Sigmoid colon (tissue), 7 donors: ENCODE results near the gene TGFB1I1. TPM values are rescaled to one million over a fixed set of nuclear protein-coding genes. Genes with fewer than 3 reads are reported as not detected.
"Not testable (repeated sequence)": the region's sequence is repeated elsewhere in the genome, so short reads cannot be mapped to it uniquely, and the experiment has no call there.

Source experiments
- DNase-seq: peaks from one replicate; pipeline ENCODE4 v3.0.0-alpha.2; 2019
- H3K27ac ChIP-seq, 4 donors: fragments of 200-600 bp; sonication (generic); one replicate each; pipeline ENCODE4 v1.5.1; 2016 to 2019; ENCODE audit warnings: mild to moderate bottlenecking in 1 of 4
- H3K27me3 ChIP-seq, 3 donors: fragments of 200-600 bp; sonication (generic); one replicate each; pipeline ENCODE4 v1.5.1; 2019; ENCODE audit warnings: mild to moderate bottlenecking in 1 of 3
- H3K36me3 ChIP-seq, 4 donors: fragments of 200-600 bp; sonication (generic); one replicate each; pipeline ENCODE4 v1.5.1; 2016 to 2019
- H3K4me1 ChIP-seq, 4 donors: fragments of 200-600 bp; sonication (generic); one replicate each; pipeline ENCODE4 v1.5.1; 2017 to 2019
- H3K4me3 ChIP-seq, 4 donors: fragments of 200-600 bp; sonication (generic); one replicate each; pipeline ENCODE4 v1.5.1; 2017 to 2019; ENCODE audit warnings: mild to moderate bottlenecking in 2 of 4, moderate library complexity in 1 of 4
- H3K9me3 ChIP-seq, 4 donors: fragments of 200-600 bp in 3 of 4; sonication (generic) in 3 of 4; one replicate each; pipeline versions ENCODE4 v1.5.1 to v1.6.1; 2013 to 2019
- EP300 ChIP-seq, 4 donors: sonication (generic); formaldehyde crosslinking; IDR thresholded peaks; one replicate each; pipeline ENCODE4 v1.6.1; 2017; ENCODE audit warnings: antibody characterized with exemption in 4 of 4
- POLR2A ChIP-seq, 2 donors: fragments of 450-650 bp; IDR thresholded peaks; one replicate each; pipeline ENCODE4 v1.6.1; 2016; ENCODE audit warnings: antibody characterized with exemption in 2 of 2, mild to moderate bottlenecking in 2 of 2, moderate library complexity in 2 of 2
- POLR2AphosphoS5 ChIP-seq, 4 donors: sonication (generic); formaldehyde crosslinking; IDR thresholded peaks; one replicate each; pipeline ENCODE4 v1.6.1; 2017; ENCODE audit warnings: antibody characterized with exemption in 4 of 4
- WGBS, 2 donors: extraction: QIAGEN DNeasy Blood & Tissue Kit; methylation state at CpG; one replicate each; pipeline ENCODE4 v1.1.7; 2013; 5-methylcytosine and 5-hydroxymethylcytosine counted together
- intact Hi-C: fragments of 100-400 bp; cut with DNase I; formaldehyde crosslinking; loops from one replicate; pipeline ENCODE4 v1.15.1; 2023
- polyA plus RNA-seq, 3 donors: library from polyadenylated mRNA; stranded (reverse); fragments of 200-250 nt; gene quantifications; one replicate each; pipeline ENCODE4 v1.2.3, GENCODE V29; 2013
- total RNA-seq, 4 donors: library from RNA; depleted of rRNA; stranded (reverse); fragments of >200 nt; gene quantifications; one replicate each; pipeline ENCODE4 v1.1.0, GENCODE V29; 2016
- TF ChIP-seq, protein P1 (sequence below), 4 experiments: fragments of 450-650 bp in 3 of 4; fragments of 200-600 bp in 1 of 4; IDR thresholded peaks; one replicate each; pipeline ENCODE4 v1.5.1; 2016 to 2019; ENCODE audit warnings: antibody characterized with exemption in 4 of 4, mild to moderate bottlenecking in 3 of 4, moderate library complexity in 2 of 4
- donor health status: healthy with polysubstance abuse.
- donor health status: Bipolar disorder and iron deficiency.
- donor health status: healthy.

The TGFB1I1 gene
- total and polyA plus RNA-seq, 7 donors = 10.4 to 339 (median 124) TPM

- Histone ChIP-seq H3K4me1 (peaks cover 0 to 12% (median 7%) of the 10 kb centered on the region in 4 donors), H3K27ac (no peak overlapping the region), H3K36me3 (no peaks in the 10 kb centered on the region), H3K9me3 (no peaks in the 10 kb centered on the region), H3K27me3 (no peaks in the 10 kb centered on the region), H3K4me3 (no peak overlapping the region)
- intact Hi-C loops = no loop called here
- DNase-seq = peak; percentile 22
- 80 to 89% methylated on average over 3 of the region's 3 CpGs for WGBS, 2 donors
- TF ChIP-seq POLR2AphosphoS5 (IDR thresholded peaks at IDR 0.05) (no peak), POLR2A (IDR thresholded peaks at IDR 0.05) (no peak)
Measured at GRCh38 chr16:31439519-31439918, 32.4 kb upstream of the TGFB1I1 start.

DNA sequence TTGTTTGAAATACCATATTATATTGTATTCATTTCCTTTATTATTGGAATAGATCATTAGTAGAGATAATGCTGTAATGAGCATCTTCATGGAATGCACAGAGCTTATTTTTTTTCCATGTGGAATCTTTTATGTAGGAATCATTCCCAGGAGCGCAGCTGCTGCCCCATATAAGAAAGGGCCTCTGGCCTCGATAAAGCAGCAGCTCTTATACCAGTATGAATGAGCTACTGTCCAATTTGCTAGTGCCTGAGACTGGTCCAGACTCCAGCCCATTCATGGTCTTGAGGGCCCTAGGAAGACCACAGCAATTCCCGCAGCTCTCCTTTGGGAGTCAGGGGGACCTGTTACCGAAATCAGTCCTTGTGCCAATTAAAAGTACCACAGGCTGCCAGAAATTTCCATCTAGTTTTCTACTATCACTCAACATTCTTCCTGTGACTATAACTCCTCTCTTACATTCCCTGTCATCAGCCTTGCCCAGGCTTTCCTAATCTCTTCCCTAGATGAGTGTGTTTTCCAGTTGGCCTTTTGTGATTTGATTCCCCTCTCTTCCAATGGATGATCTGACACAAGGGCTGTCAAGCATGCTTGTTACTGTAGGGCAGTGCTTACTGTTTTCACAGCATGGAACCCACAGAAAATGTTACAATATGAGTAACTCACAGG is 31.3 kb upstream of the TGFB1I1 start:
- peaks cover 0 to 12% (median 7%) of the 10 kb centered on the region in 4 donors for H3K4me1 ChIP-seq
- no peaks in the 10 kb centered on the region for H3K27me3 ChIP-seq
- no peaks in the 10 kb centered on the region for H3K36me3 ChIP-seq
- DNase-seq = peak; percentile 30
- H3K27ac ChIP-seq = no peak overlapping the region
- TF ChIP-seq, protein P1, sequence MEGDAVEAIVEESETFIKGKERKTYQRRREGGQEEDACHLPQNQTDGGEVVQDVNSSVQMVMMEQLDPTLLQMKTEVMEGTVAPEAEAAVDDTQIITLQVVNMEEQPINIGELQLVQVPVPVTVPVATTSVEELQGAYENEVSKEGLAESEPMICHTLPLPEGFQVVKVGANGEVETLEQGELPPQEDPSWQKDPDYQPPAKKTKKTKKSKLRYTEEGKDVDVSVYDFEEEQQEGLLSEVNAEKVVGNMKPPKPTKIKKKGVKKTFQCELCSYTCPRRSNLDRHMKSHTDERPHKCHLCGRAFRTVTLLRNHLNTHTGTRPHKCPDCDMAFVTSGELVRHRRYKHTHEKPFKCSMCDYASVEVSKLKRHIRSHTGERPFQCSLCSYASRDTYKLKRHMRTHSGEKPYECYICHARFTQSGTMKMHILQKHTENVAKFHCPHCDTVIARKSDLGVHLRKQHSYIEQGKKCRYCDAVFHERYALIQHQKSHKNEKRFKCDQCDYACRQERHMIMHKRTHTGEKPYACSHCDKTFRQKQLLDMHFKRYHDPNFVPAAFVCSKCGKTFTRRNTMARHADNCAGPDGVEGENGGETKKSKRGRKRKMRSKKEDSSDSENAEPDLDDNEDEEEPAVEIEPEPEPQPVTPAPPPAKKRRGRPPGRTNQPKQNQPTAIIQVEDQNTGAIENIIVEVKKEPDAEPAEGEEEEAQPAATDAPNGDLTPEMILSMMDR (IDR thresholded peaks at IDR 0.05) = no peak
- TF ChIP-seq EP300 (IDR thresholded peaks at IDR 0.05) = no peak
- TF ChIP-seq POLR2A (IDR thresholded peaks at IDR 0.05) = no peak
- WGBS, 2 donors = 77 to 82% methylated on average over 4 of the region's 4 CpGs
- no peak overlapping the region for H3K4me3 ChIP-seq
- no peaks in the 10 kb centered on the region for H3K9me3 ChIP-seq
- intact Hi-C loops = loop anchor here (5.0 kb wide), 2 partner anchors 263 to 432 kb away; partner anchors contain the start of gene ZNF267

DNA sequence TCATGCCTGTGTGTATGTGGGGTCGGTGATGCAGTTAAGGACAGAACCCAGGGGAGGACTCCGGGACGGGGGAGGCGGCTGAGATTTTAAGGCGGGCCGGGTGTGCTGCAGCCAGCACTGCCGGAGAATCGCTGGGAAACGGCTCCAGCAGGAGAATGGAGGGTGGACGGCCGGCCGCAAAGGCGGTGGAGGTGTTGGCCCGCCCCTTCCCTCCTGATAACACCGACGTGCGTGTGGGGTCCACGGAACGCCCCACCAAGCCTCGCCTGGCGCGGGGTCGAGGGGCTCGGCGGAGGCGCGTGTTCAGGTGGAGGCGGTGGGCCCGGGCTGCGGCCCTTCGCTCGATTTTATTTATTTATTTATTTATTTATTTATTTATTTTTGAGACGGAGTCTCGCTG is 30.0 kb upstream of the TGFB1I1 start:
- Histone ChIP-seq H3K4me1 (peaks cover 0 to 12% (median 7%) of the 10 kb centered on the region in 4 donors), H3K4me3 (peak overlapping the region; percentile 63 to 73 (median 70)), H3K9me3 (no peaks in the 10 kb centered on the region), H3K36me3 (no peaks in the 10 kb centered on the region), H3K27me3 (no peaks in the 10 kb centered on the region), H3K27ac (peak overlapping the region; percentile 91 to 96 (median 94))
- 52 to 62% methylated on average over 34 of the region's 34 CpGs for WGBS, 2 donors
- TF ChIP-seq, protein P1 (IDR thresholded peaks at IDR 0.05) = no peak
- TF ChIP-seq POLR2A (IDR thresholded peaks at IDR 0.05) (no peak), POLR2AphosphoS5 (IDR thresholded peaks at IDR 0.05) (no peak), EP300 (IDR thresholded peaks at IDR 0.05) (no peak)
- DNase-seq = peak; percentile 69
- intact Hi-C loops = loop anchor here (5.0 kb wide), 2 partner anchors 265 to 430 kb away; partner anchors contain the start of gene ZNF267

DNA sequence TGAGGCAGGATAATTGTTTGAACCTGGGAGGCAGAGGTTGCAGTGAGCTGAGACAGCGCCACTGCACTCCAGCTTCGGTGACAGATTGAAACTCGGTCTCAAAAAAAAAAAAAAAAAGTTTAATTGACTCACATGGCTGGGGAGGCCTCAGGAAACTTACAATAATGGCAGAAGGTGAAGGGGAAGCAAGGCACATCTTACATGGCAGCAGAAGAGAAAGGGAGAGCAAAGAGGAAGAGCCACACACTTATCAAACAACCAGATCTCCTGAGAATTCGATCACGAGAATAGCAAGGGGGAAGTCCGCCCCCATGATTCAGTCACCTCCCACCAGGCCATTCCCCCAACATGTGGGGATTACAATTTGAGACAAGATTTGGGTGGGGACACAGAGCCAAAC is 26.0 kb upstream of the TGFB1I1 start:
- intact Hi-C loops, H3K27me3 ChIP-seq: not testable (repeated sequence)
- whole genome bisulfite sequencing, 2 donors = 84 to 90% methylated on average over 6 of the region's 6 CpGs

GRCh38 chr16:31451201-31451600 is 20.8 kb upstream of the TGFB1I1 start:
- Histone ChIP-seq H3K27ac (peak overlapping the region; percentile 28 to 68 (median 63)), H3K4me3 (no peak overlapping the region), H3K27me3 (no peaks in the 10 kb centered on the region), H3K9me3 (no peaks in the 10 kb centered on the region), H3K4me1 (peaks cover 0 to 51% (median 49%) of the 10 kb centered on the region in 4 donors), H3K36me3 (no peaks in the 10 kb centered on the region)
- 65 to 87% methylated on average over 5 of the region's 5 CpGs for WGBS, 2 donors
- TF ChIP-seq POLR2AphosphoS5 (IDR thresholded peaks at IDR 0.05) = no peak
- TF ChIP-seq EP300 (IDR thresholded peaks at IDR 0.05) = no peak
- TF ChIP-seq POLR2A (IDR thresholded peaks at IDR 0.05) = no peak
- TF ChIP-seq, protein P1 (IDR thresholded peaks at IDR 0.05) = no peak
- intact Hi-C loops = loop anchor here (10.0 kb wide), 3 partner anchors 336 to 1356 kb away; partner anchors contain the start of genes KAT8, SETD1A, TBX6 and YPEL3
- DNase-seq = peak; percentile 44

More for the DNA sequence above, 26.0 kb upstream of the TGFB1I1 start:
- not testable (repeated sequence) for H3K36me3 ChIP-seq, H3K27ac ChIP-seq, H3K4me3 ChIP-seq, H3K9me3 ChIP-seq
- peaks cover 0 to 12% (median 7%) of the 10 kb centered on the region in 4 donors for H3K4me1 ChIP-seq
- peak; percentile 27 for DNase-seq
